Ovary (tissue), 3 donors: ENCODE measurements around the gene ESYT2.

ENCODE experiments used
- CTCF ChIP-seq, 3 donors: fragments of 450-650 bp in 2 of 3; fragments of 200-600 bp in 1 of 3; IDR thresholded peaks; one replicate each; pipeline versions ENCODE4 v1.5.1 to v1.8.0; 2016 to 2022; ENCODE audit warnings: antibody characterized with exemption in 3 of 3, mild to moderate bottlenecking in 1 of 3
- EP300 ChIP-seq: sonication (generic); formaldehyde crosslinking; IDR thresholded peaks from one replicate; pipeline ENCODE4 v1.6.1; 2017; ENCODE audit warnings: antibody characterized with exemption
- donor health status: DM: no; HTN: no; CAD: no.

DNA sequence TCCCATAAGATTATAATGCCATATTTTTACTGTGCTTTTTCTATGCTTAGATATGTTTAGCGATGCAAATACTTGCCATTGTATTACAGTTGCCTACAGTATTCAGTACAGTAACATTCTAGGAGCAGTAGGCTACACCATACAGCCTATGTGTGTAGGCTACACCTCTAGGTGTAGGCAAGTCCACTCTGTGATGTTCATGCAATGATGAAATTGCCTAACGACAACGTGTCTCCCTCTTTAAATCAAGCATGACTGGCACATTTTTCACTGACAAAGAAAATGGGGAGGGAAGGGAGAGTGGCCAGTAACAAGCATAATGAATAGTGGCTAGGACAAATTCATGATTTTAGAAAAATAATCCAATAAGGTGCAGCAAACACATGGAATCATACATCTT is 126.4 kb downstream of the ESYT2 start:
- TF ChIP-seq EP300 (no peak), CTCF (IDR thresholded peaks at IDR 0.05) (no peak)
